IMR-90 (cell line): ENCODE measurements around the gene UNC13A. TPM values are rescaled to one million over a fixed set of nuclear protein-coding genes. Genes with fewer than 3 reads are reported as not detected.
A peak's percentile ranks its signal among the peaks of the same experiment; 100 is the strongest.

Experiments
- ATAC-seq: fragments of 200-7000 bp; cut with Tn5 transposase; 2 replicates; pipeline ENCODE4 v1.9.1; 2020; ENCODE audit warnings: low read depth, mild to moderate bottlenecking, moderate library complexity
- BruUV-seq: library from RNA; stranded (reverse); fragments of 400-500 nt; replicated peaks from 2 replicates; lab custom pipeline; 2021; lab: Mats Ljungman, UMichigan
- CTCF ChIA-PET: fragments of 300-600 bp; formaldehyde crosslinking; extraction: SDS; loops from one replicate; lab custom pipeline; 2021; ENCODE audit warnings: antibody characterized with exemption; lab: Yijun Ruan, JAX
- POLR2A ChIA-PET: fragments of 300-600 bp; sonication (Branson Sonifier 250); formaldehyde crosslinking; loops from one replicate; lab custom pipeline; 2022; ENCODE audit warnings: antibody characterized with exemption; ENCODE audit not compliant: unreplicated experiment; lab: Charles Lee
- DNase-seq: peaks from one replicate; pipeline ENCODE4 v3.0.0; 2013
- H2AFZ ChIP-seq: replicated peaks from 2 replicates; pipeline ENCODE3; 2013; ENCODE audit warnings: low read length, mild to moderate bottlenecking; ENCODE audit not compliant: poor library complexity
- H2AK5ac ChIP-seq: 2 replicates; pipeline ENCODE4 v1.6.1; 2013; ENCODE audit warnings: low read depth, low read length, inconsistent platforms
- H2AK9ac ChIP-seq: replicated peaks from 2 replicates; pipeline ENCODE3; 2013; ENCODE audit warnings: mild to moderate bottlenecking, low read depth, low read length, moderate library complexity; ENCODE audit not compliant: poor library complexity
- H2BK120ac ChIP-seq: 2 replicates; pipeline ENCODE4 v1.6.1; 2013; ENCODE audit warnings: low read depth, low read length, inconsistent platforms
- H2BK15ac ChIP-seq: 3 replicates; pipeline ENCODE4 v1.6.1; 2013; ENCODE audit warnings: low read depth, low read length, inconsistent platforms
- H2BK20ac ChIP-seq: 2 replicates; pipeline ENCODE4 v1.6.1; 2013; ENCODE audit warnings: low read depth, mild to moderate bottlenecking, inconsistent platforms, low read length, moderate library complexity
- H2BK5ac ChIP-seq: 2 replicates; pipeline ENCODE4 v1.6.1; 2013; ENCODE audit warnings: mild to moderate bottlenecking, low read depth, low read length, inconsistent platforms; ENCODE audit not compliant: poor library complexity, severe bottlenecking
- H3K14ac ChIP-seq: replicated peaks from 2 replicates; pipeline ENCODE4 v1.6.1; 2013; ENCODE audit warnings: low read depth, low read length, inconsistent platforms
- H3K18ac ChIP-seq: 2 replicates; pipeline ENCODE4 v1.6.1; 2013; ENCODE audit warnings: low read depth, low read length, control low read depth
- H3K23ac ChIP-seq: 2 replicates; pipeline ENCODE4 v1.6.1; 2013; ENCODE audit warnings: low read depth, low read length, inconsistent platforms
- H3K27ac ChIP-seq: 2 replicates; pipeline ENCODE4 v1.5.1; 2013; ENCODE audit warnings: mild to moderate bottlenecking, control low read depth, low read length; ENCODE audit not compliant: insufficient read depth
- H3K27me3 ChIP-seq: 2 replicates; pipeline ENCODE4 v1.6.1; 2013; ENCODE audit warnings: low read length; ENCODE audit not compliant: control insufficient read depth, insufficient read depth
- H3K36me3 ChIP-seq: 2 replicates; pipeline ENCODE4 v1.6.1; 2013; ENCODE audit warnings: low read length, mixed read lengths; ENCODE audit not compliant: control insufficient read depth, insufficient read depth
- H3K4ac ChIP-seq: 2 replicates; pipeline ENCODE4 v1.6.1; 2013; ENCODE audit warnings: low read depth, low read length, inconsistent platforms
- H3K4me1 ChIP-seq: 2 replicates; pipeline ENCODE4 v1.6.1; 2013; ENCODE audit warnings: low read length, mixed read lengths; ENCODE audit not compliant: control insufficient read depth, insufficient read depth
- H3K4me2 ChIP-seq: 2 replicates; pipeline ENCODE4 v1.6.1; 2013; ENCODE audit warnings: low read depth, mild to moderate bottlenecking, control low read depth, low read length, moderate library complexity
- H3K4me3 ChIP-seq: 2 replicates; pipeline ENCODE4 v1.5.1; 2013; ENCODE audit warnings: low read depth, mild to moderate bottlenecking, control low read depth, low read length, moderate library complexity; ENCODE audit not compliant: insufficient read depth
- H3K56ac ChIP-seq: 2 replicates; pipeline ENCODE4 v1.6.1; 2013; ENCODE audit warnings: low read length, inconsistent platforms; ENCODE audit not compliant: insufficient read depth; ENCODE audit errors: extremely low read depth
- H3K79me1 ChIP-seq, 2 experiments: 2 replicates each; pipeline ENCODE4 v1.6.1; 2013; ENCODE audit warnings: low read length in 2 of 2, inconsistent platforms in 1 of 2, low read depth in 1 of 2
- H3K9ac ChIP-seq: 2 replicates; pipeline ENCODE4 v1.6.1; 2013; ENCODE audit warnings: low read depth, low read length, control low read depth
- H3K9me1 ChIP-seq: 2 replicates; pipeline ENCODE4 v1.6.1; 2013; ENCODE audit warnings: low read length, inconsistent platforms; ENCODE audit not compliant: insufficient read depth
- H3K9me3 ChIP-seq: 2 replicates; pipeline ENCODE4 v1.6.1; 2013; ENCODE audit warnings: low read length; ENCODE audit not compliant: control insufficient read depth, insufficient read depth
- H4K20me1 ChIP-seq: 2 replicates; pipeline ENCODE4 v1.6.1; 2013; ENCODE audit warnings: low read length, inconsistent platforms; ENCODE audit not compliant: insufficient read depth
- H4K5ac ChIP-seq: 2 replicates; pipeline ENCODE4 v1.6.1; 2013; ENCODE audit warnings: mild to moderate bottlenecking, low read depth, low read length, control low read depth
- H4K8ac ChIP-seq, 2 experiments: 2 replicates each; pipeline ENCODE4 v1.6.1; 2013; ENCODE audit warnings: low read depth in 2 of 2, low read length in 2 of 2, control low read depth in 1 of 2, inconsistent platforms in 1 of 2
- H4K91ac ChIP-seq: 2 replicates; pipeline ENCODE4 v1.6.1; 2013; ENCODE audit warnings: low read depth, low read length, inconsistent platforms; ENCODE audit not compliant: insufficient read depth
- FOS ChIP-seq: fragments of 150-350 bp; IDR thresholded peaks from 2 replicates; pipeline ENCODE4 v1.6.1; 2016; ENCODE audit warnings: low read depth, low read length
- MAFK ChIP-seq: IDR thresholded peaks from 2 replicates; pipeline ENCODE4 v1.6.1; 2012; ENCODE audit warnings: low read depth, low read length, improper control_type of control experiment
- WGBS, 2 experiments: methylation state at CpG; one replicate each; pipeline versions ENCODE4 v1.1.5 to v1.1.7; 2013; ENCODE audit warnings: missing lambda C conversion rate in 2 of 2; ENCODE audit not compliant: insufficient read length in 1 of 2; ENCODE audit errors: extremely low coverage in 2 of 2; 5-methylcytosine and 5-hydroxymethylcytosine counted together
- dilution Hi-C: fragments of 300-500 bp; cut with HindIII; formaldehyde crosslinking; loops from one replicate; pipeline ENCODE4 v1.14.3; 2018; ENCODE audit warnings: low sequenced_read_pairs; ENCODE audit not compliant: unreplicated experiment
- in situ Hi-C: fragments of 300-500 bp; cut with MboI; formaldehyde crosslinking; loops from 3 replicates; pipeline ENCODE4 v1.14.3; 2019; ENCODE audit warnings: low sequenced_read_pairs, inconsistent platforms, mixed read lengths
- intact Hi-C: fragments of 100-400 bp; cut with micrococcal nuclease; formaldehyde crosslinking; loops from 2 replicates; pipeline ENCODE4 v1.10.0; 2022
- polyA plus RNA-seq, 3 experiments: library from polyadenylated mRNA; depleted of rRNA; stranded (reverse); fragments of >200 nt; gene quantifications; 2 replicates each; pipeline ENCODE4 v1.2.3, GENCODE V29; 2012; ENCODE audit warnings: low replicate concordance in 1 of 3
- total RNA-seq: library from RNA; depleted of rRNA; stranded (reverse); fragments of >200 nt; gene quantifications from 2 replicates; pipeline ENCODE4 v1.2.3, GENCODE V29; 2012

UNC13A gene
- total and polyA plus RNA-seq, 2 of the 4 experiments (the other 2 are of a cell fraction): 0.18 to 0.22 TPM

DNA sequence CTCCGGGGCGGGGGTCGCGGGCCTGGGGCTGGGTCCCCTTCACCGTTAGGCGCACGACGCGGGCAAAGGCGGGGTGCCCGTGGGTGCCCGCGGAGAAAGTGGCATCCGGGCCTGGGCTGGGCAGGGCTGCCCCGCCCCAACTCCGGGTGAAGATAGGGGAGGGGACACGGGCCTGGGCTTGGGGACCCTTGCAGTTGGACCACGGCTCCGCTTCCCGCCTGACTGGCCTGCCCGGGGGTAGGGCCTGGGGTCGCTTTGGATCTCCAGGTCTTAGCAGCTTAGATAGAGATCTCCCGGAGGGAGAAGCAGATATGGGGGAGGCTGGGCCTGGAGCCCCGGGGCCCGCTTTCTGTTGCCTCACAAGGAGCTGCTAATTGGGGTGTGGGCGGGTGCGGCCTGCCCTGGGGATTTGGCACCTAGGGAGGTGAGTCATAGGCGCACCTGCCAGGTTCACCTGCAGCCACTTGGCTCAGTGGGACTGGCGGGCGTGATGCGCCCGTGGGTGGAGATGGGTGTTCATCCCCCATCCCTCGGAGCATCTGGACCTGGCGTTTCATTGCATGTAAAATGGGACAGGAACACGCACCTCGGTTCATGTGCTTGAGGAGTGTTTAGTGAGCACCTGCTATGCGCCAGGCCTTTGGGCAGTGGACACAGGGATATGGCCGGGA is 31.7 kb upstream of the UNC13A start:
- Histone ChIP-seq H2AK5ac (peak overlapping the region; percentile 27), H3K4me1 (peaks cover 13% of the 10 kb centered on the region), H2AK9ac (peak overlapping the region; percentile 96), H2BK15ac (no peak overlapping the region), H3K14ac (peak overlapping the region; percentile 63), H2BK120ac (no peak overlapping the region), H2AFZ (peak overlapping the region; percentile 96), H2BK20ac (no peak overlapping the region), H4K8ac (peak overlapping the region in 1 of 2 experiments; percentile 100; a peak in 1 of 4 replicates), H4K5ac (no peak overlapping the region), H3K9ac (peak overlapping the region; percentile 73), H3K4me2 (peak overlapping the region; percentile 94), H4K20me1 (peaks cover 24% of the 10 kb centered on the region), H3K79me1 (peaks cover 5 to 49% of the 10 kb centered on the region in 2 experiments), H3K23ac (peak overlapping the region; percentile 79), H3K9me1 (peaks cover 16% of the 10 kb centered on the region), H3K4ac (0 out of 2 replicates have a peak overlapping the region, but pooled peaks have one; percentile 33), H4K91ac (no peak overlapping the region), H3K56ac (peak overlapping the region; percentile 23), H3K27me3 (no peaks in the 10 kb centered on the region), H3K9me3 (no peaks in the 10 kb centered on the region), H2BK5ac (peak overlapping the region; percentile 7), H3K27ac (peak overlapping the region; percentile 28; the same call in 1 of the 2 replicates), H3K4me3 (peak overlapping the region; percentile 70), H3K36me3 (peaks cover 19% of the 10 kb centered on the region), H3K18ac (no peak overlapping the region)
- CTCF ChIA-PET: no interaction called here
- ATAC-seq: peak; percentile 47
- no peak for DNase-seq
- dilution Hi-C loops: no loop called here
- intact Hi-C loops: no loop called here
- 18% methylated on average over 11 of the region's 38 CpGs; no CpG with 5 or more reads in 1 of the 2 experiments for WGBS, 2 experiments
- POLR2A ChIA-PET: no interaction called here
- in situ Hi-C loops: no loop called here
- TF ChIP-seq MAFK (no peak), FOS (0 out of 2 replicates have a peak, but pooled peaks have one; percentile 9)
- BruUV-seq: no TSS peak
